ENCODE results near the gene CILP.
"Not testable (repeated sequence)": the region's sequence is repeated elsewhere in the genome, so short reads cannot be mapped to it uniquely, and the experiment has no call there.

Gene CILP

GRCh38 chr15:65182538-65182937, 28.7 kb downstream of the CILP start:
- no peak for TF ChIP-seq CTCF (IDR thresholded peaks at IDR 0.05)

GRCh38 chr15:65181582-65182353, 29.5 kb downstream of the CILP start:
- Histone ChIP-seq H3K27ac (peak overlapping the region; percentile 47), H3K36me3 (peaks cover 28% of the 10 kb centered on the region), H3K4me1 (ENCODE audit: control insufficient read depth in 1 of 2, insufficient read depth in 1 of 2, low read depth in 1 of 2, low read length in 1 of 2) (peaks cover 22 to 33% of the 10 kb centered on the region in 2 experiments)
- not testable (repeated sequence) for H3K9me3 ChIP-seq; H3K4me3 ChIP-seq (ENCODE audit: low read depth in 1 of 2, low read length in 1 of 2); H3K27me3 ChIP-seq

More at GRCh38 chr15:65182538-65182937, 28.7 kb downstream of the CILP start:
- H3K27me3 ChIP-seq: no peaks in the 10 kb centered on the region
- H3K27ac ChIP-seq: peak overlapping the region; percentile 47
- H3K9me3 ChIP-seq: no peaks in the 10 kb centered on the region
- peaks cover 22 to 33% of the 10 kb centered on the region in 2 experiments for H3K4me1 ChIP-seq (ENCODE audit: control insufficient read depth in 1 of 2, insufficient read depth in 1 of 2, low read depth in 1 of 2, low read length in 1 of 2)
- peaks cover 20% of the 10 kb centered on the region for H3K36me3 ChIP-seq
- H3K4me3 ChIP-seq (ENCODE audit: low read depth in 1 of 2, low read length in 1 of 2): no peak overlapping the region

GRCh38 chr15:65180167-65180566, 31.1 kb downstream of the CILP start:
- H3K27me3 ChIP-seq: no peaks in the 10 kb centered on the region
- H3K9me3 ChIP-seq: no peaks in the 10 kb centered on the region
- H3K36me3 ChIP-seq: peaks cover 44% of the 10 kb centered on the region
- no peak for TF ChIP-seq CTCF (IDR thresholded peaks at IDR 0.05)
- peaks cover 19 to 27% of the 10 kb centered on the region in 2 experiments for H3K4me1 ChIP-seq (ENCODE audit: control insufficient read depth in 1 of 2, insufficient read depth in 1 of 2, low read depth in 1 of 2, low read length in 1 of 2)
- H3K4me3 ChIP-seq (ENCODE audit: low read depth in 1 of 2, low read length in 1 of 2): no peak overlapping the region
- H3K27ac ChIP-seq: no peak overlapping the region

DNA sequence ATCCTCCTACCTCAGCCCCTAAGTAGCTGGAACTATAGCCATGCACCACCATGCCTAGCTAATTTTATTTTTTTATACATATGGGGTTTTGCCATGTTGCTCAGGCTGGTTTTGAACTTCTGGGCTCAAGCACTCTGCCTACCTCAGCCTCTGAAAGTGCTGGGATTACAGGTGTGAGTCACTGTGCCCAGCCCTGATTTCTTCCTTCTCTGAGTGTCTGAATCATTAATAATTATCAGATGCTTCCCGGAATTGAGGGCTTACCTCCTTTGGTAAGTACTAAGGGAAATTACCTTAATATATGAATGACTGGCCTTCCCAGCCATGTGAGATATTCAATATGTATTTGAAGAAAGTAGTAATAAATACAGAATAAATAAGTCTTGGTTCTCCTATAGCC, 33.4 kb downstream of the CILP start:
- Histone ChIP-seq H3K4me1 (ENCODE audit: control insufficient read depth in 1 of 2, insufficient read depth in 1 of 2, low read depth in 1 of 2, low read length in 1 of 2) (peaks cover 9 to 13% of the 10 kb centered on the region in 2 experiments), H3K4me3 (ENCODE audit: low read depth in 1 of 2, low read length in 1 of 2) (no peak overlapping the region), H3K9me3 (no peaks in the 10 kb centered on the region), H3K27me3 (no peaks in the 10 kb centered on the region), H3K27ac (no peak overlapping the region), H3K36me3 (peaks cover 56% of the 10 kb centered on the region)
- TF ChIP-seq CTCF (IDR thresholded peaks at IDR 0.05): no peak

DNA sequence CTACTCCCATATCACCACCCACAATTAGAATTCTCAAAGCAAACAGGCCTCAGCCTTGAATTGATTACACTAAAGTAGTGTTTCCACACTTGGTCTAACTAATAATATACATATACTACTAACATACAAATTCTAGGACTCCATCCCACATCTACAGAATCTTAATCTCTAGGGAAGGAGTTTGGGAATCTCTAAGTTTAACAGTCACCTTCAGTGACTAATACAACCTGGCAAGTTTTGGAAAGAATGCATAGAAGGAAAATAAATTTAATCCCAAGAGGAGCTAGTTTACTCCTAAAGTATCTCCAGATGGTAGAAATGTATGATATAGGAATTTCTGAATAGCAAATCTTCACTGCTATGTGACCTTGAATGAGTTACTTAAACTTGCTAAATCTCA, 35.2 kb downstream of the CILP start:
- Histone ChIP-seq H3K4me3 (ENCODE audit: low read depth in 1 of 2, low read length in 1 of 2) (no peak overlapping the region), H3K27ac (no peak overlapping the region), H3K9me3 (no peaks in the 10 kb centered on the region), H3K4me1 (ENCODE audit: control insufficient read depth in 1 of 2, insufficient read depth in 1 of 2, low read depth in 1 of 2, low read length in 1 of 2) (no peaks in the 10 kb centered on the region), H3K36me3 (peaks cover 70% of the 10 kb centered on the region), H3K27me3 (no peaks in the 10 kb centered on the region)
- TF ChIP-seq CTCF (IDR thresholded peaks at IDR 0.05): no peak

GRCh38 chr15:65175511-65175910, 35.8 kb downstream of the CILP start:
- Histone ChIP-seq H3K9me3 (no peaks in the 10 kb centered on the region), H3K27ac (no peak overlapping the region), H3K36me3 (peaks cover 76% of the 10 kb centered on the region), H3K27me3 (no peaks in the 10 kb centered on the region), H3K4me3 (ENCODE audit: low read depth in 1 of 2, low read length in 1 of 2) (no peak overlapping the region), H3K4me1 (ENCODE audit: control insufficient read depth in 1 of 2, insufficient read depth in 1 of 2, low read depth in 1 of 2, low read length in 1 of 2) (no peaks in the 10 kb centered on the region)
- no peak for TF ChIP-seq CTCF (IDR thresholded peaks at IDR 0.05)

Data from neutrophil (primary cell).